Activated CD4-positive, alpha-beta T cell treated with anti-CD3 and anti-CD28 coated beads, Interleukin-10, Interleukin-2, amounts not matched to agents 100 ng/mL and 50 ng/mL, durations not matched to agents 16 hours and 8 hours (primary cell): Measurements from ENCODE around the gene BCAS3.

Experiments used
- DNase-seq: peaks from one replicate; pipeline ENCODE4 v3.0.0-alpha.2; 2020

Gene BCAS3

DNA sequence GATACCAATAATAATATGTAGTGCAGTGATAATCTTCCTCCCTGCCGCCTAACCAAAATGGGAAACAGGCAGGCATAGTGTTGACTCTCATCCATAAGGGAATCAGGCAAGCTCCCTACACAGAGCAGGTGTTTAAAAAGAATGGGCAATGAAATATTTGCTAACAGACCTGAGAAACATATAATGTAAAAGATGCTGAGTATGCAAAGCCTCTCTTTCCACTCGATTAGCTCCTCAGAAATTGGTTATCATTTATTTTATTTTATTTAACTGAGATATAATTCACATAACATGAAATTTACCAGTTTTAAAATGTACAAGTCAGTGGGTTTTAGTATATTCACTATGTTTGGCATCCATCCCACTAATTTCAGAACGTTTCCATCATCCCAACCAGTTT lies 404.3 kb downstream of the BCAS3 start:
- no peak for DNase-seq

DNA sequence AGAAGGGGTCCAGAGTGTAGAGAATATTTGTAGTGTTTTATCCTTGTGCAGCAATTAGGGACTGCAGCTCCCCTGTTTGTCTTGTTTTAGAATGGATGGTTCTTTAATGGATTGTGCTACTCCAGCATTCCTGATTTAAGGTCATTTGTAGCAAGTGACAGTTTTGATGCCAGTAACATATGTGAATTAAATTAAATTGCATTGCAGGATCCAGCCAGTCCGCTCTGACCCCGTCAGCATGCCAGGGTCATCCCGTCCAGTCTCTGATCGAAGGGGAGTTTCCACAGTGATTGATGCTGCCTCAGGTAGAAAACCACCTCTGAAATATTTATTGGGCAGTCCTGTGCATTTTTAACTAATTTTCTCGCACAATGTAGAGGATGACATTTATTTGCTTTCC lies 406.6 kb downstream of the BCAS3 start:
- no peak for DNase-seq

DNA sequence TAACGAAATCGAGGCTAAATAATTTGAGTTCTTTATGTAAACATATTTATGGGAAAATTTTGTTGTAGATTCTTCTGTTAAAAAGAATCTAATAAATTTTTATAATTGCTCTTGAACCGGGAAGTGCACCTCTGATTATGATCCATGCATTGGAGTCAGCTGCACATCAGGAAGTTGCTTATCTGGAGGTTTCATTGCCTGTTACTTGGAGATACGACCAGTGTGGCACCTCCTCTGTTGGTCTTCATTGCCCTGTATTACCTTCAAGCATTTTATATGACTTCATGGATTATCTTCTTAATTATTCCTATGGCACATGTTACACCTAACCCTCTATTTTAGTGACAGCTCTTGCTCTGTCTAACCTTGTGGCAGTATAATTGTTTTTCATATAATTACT lies 409.4 kb downstream of the BCAS3 start:
- no peak for DNase-seq

- DNase-seq, result no peak
Measured at GRCh38 chr17:61088556-61088955, 410.9 kb downstream of the BCAS3 start.

- no peak for DNase-seq
Measured at GRCh38 chr17:61091096-61091495, 413.4 kb downstream of the BCAS3 start.

GRCh38 chr17:61097781-61098180 lies 420.1 kb downstream of the BCAS3 start:
- DNase-seq, result no peak

DNA sequence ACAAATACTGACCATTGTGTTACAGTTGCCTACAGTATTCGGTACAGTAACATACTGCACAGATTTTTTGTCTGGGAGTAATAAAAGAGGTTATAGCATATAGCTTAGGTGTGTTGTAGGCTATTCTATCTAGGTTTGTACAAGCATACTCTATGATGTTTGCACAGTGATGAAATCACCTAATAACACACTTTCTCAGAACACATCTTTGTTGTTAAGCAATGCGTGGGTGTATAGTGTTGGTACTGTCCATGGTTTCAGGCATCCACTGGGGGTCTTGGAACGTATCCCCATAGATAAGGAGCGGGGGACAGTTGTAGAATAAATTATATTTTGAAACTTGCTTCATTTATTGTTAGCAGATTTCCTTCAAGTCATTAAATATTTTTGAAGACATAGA lies 428.7 kb downstream of the BCAS3 start:
- DNase-seq, result no peak

- DNase-seq, result no peak
Measured at GRCh38 chr17:61116577-61116976, 438.9 kb downstream of the BCAS3 start.

GRCh38 chr17:61117983-61118382 lies 440.3 kb downstream of the BCAS3 start:
- no peak for DNase-seq

DNA sequence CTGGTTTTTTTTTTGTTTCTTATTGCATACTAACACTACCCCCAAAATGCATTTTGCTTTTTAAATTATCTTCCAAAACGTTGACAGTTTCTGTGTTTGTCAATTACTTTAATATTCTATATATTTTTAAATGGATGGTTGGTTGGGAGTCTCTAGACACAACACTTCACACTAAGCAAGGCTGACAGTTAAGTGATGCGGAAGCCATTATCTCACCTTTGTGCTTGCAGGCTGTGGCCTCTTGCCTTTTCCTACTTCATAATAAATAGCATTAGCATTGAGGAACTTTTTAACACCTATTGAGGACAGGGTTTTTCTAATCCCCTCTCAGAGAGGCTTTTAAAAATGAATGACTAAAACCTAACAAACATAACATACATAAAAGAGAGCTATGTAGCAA lies 441.2 kb downstream of the BCAS3 start:
- DNase-seq, result no peak

DNA sequence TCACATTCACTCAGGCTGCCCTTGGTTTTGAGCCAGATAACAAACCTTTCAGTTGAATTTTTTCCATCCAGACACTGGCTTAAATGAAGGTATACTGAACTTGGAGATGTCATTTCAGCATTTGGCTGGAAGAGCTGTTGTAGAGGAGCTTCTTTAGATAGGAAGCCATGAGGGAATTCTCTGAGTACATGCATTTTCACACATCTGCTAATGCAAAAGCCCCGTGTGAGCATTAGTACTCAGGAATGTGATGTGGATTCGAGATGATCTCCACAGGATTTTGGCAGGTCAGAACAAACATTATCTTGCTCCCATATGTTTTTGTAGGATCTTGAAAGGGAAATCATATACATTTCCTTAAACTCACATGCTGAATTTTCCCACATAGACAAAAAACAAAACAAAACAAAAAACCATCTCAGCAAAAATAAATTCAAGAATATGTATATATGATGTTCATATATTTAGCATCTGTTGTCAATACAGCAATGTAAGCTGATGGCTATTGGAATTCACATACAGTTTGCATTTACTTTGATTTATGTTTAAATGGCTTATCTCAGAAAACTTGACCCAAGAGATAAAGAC lies 444.8 kb downstream of the BCAS3 start:
- DNase-seq, result no peak

- no peak for DNase-seq
Measured at GRCh38 chr17:61124562-61124961, 446.9 kb downstream of the BCAS3 start.

DNA sequence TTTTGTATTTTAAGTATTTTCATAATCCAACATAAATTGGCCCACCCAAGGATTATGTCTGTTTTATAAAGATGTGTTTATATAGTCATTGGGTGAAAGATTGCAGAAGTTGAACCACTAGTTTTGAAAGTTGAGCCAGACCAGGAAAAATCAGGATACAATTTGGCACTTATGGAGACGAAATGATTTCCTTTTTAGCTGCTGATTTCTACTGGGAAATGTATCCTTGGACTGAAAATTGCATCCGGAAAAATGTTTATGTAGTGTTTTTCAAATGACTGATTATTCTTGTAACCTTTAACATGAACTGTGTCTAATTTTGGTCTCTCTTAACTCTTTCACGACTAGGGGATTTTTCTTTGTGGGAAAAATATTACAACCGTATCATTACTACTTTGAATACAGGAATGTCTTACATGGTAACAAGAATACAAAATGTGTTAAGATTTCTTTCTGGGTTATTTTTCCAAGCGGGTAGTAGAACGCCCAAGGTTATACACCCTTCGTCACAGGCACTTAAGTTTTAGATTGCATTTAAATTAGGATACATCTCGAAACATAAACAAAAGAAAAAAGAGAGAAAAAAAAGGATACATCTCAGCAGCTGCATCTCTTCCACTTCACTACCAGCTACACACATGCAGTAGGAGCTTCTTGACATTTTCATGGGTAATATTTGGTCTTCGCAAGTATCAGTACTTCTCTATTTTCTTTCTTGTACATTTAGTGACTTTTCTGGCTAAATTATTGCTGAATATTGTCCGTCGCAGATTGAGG lies 449.0 kb downstream of the BCAS3 start:
- DNase-seq, result no peak

GRCh38 chr17:61127960-61128359 lies 450.3 kb downstream of the BCAS3 start:
- no peak for DNase-seq

DNA sequence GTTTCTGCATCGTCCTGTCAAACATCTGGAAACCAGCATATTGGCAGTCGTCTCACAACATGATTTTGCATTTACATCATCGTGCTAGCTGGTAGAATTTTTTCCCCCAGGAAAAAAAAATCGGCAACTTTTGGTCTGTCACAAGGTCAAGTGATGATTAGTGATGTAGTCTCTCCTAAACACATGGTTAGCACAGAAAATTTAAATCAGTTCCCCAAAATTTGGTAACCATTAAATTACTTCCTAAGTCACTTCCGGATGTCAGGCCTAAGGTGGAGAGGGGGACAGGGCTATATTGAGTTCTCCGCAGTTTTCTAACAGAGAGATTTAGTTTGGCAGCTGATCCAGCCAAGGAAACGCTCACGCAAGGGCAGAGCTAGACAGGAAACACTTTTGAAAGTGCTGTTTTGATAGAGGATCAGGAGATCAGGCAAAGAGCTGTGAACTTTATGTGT lies 451.0 kb downstream of the BCAS3 start:
- no peak for DNase-seq

GRCh38 chr17:61129267-61130254 lies 451.9 kb downstream of the BCAS3 start:
- DNase-seq, result no peak

GRCh38 chr17:61130330-61130729 lies 452.7 kb downstream of the BCAS3 start:
- DNase-seq, result no peak

GRCh38 chr17:61131585-61131984 lies 453.9 kb downstream of the BCAS3 start:
- DNase-seq, result no peak

GRCh38 chr17:61132524-61132923 lies 454.9 kb downstream of the BCAS3 start:
- no peak for DNase-seq

GRCh38 chr17:61133853-61134252 lies 456.2 kb downstream of the BCAS3 start:
- DNase-seq, result no peak

GRCh38 chr17:61134551-61135235 lies 457.0 kb downstream of the BCAS3 start:
- DNase-seq, result no peak

DNA sequence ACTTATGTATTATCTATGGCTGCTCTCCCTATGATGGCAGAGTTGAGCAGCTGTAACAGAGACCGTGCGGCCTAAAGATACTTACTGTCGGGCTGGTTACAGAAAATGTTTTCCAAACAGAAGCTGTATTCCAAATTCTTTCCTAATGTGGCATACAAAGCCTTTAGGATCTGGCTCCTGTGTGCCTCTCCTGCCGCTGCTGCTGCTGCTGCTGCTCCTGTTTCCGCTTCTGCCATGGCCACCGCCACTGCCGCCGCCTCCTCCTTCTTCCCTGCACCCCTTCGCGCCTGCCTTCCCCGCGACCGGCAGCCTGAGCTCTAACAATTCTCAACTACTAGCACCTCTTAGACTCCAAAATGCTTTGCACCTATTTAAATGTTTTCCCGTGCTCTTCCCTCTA lies 458.1 kb downstream of the BCAS3 start:
- no peak for DNase-seq

GRCh38 chr17:61136296-61136695 lies 458.6 kb downstream of the BCAS3 start:
- no peak for DNase-seq
